Daoy (cell line): ENCODE data around the gene LDLRAD4. TPM values are rescaled to one million over a fixed set of nuclear protein-coding genes. Genes with fewer than 3 reads are reported as not detected.
A peak's percentile ranks its signal among the peaks of the same experiment; 100 is the strongest.

Experiments
- DNase-seq: peaks from one replicate; pipeline ENCODE4 v3.0.0-alpha.2; 2015; ENCODE audit warnings: low read depth
- total RNA-seq: library from RNA; depleted of rRNA; stranded (reverse); fragments of >200 nt; shearing (Covaris generic); gene quantifications from 2 replicates; pipeline ENCODE4 v1.2.3, GENCODE V29; 2014

The LDLRAD4 gene
- total RNA-seq, 1 experiment from 2014 or later, result 8.2 TPM

DNA sequence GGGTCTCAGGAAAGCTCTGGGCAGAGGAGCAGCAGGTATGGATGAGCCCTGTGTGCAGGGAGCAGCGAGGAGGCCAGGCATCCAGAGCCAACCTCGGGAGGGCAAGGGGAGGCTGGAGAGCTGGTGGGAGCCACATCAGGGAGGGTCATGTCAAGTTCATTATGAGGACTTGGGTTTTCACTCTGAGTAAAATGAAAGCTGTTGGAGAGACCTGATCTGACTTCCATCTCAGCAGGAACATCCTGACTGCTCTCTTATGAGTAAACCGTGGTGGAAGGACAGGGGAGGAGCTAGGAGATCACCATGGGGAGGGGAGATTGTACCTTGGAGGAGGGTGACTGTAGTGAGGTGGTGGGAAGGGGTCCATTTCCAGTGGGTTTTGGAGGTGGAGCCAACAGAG is 209.8 kb downstream of the LDLRAD4 start:
- DNase-seq, result no peak

DNA sequence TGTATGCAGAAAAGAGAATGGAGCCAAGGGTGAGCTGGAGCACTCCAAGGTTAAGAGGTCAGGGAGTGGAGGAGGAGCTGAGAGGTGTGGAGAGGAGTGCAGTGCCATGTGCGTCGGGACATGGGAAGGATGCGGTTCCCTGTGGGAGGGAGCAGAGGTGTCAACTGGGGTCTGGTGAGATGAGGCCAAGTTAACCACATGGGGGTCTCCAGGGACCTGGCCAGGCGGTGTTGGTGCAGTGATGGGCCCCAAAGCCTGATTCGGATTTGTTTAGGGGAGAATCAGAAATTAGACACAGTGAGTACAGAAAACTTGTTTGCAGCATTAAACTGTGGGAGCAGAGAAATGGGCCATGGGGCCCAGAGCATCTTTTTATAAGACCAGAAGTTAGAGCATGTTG is 210.5 kb downstream of the LDLRAD4 start:
- no peak for DNase-seq

DNA sequence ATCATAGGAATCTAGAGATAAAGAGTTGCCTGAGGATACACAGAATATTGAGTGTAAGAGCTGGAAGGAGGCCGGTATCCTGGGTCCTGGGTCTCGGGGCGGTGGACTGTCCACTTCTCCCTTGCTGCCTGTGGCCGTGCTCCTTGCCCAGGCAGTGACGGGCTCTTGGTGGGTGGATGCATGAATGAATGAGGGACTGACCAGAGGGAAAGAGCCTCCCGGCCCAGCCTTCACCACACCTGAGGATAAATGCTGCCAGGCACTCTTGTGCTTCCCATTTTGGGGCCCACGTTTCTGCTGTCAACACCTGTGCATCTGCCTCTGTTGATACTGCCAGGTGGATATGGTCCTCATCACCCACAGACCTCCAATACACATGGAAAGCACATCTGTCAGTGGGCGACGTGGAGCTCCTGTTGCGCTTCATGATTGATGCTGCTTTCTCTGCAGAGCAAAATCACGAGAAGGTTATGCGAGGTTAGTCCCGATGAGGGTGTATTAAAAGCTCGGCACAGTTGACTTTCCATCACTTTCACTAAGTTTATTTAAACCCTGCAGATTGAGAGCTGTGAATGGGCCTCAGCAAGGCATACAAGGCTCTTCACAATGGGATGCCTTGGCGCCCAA is 211.4 kb downstream of the LDLRAD4 start:
- no peak for DNase-seq

DNA sequence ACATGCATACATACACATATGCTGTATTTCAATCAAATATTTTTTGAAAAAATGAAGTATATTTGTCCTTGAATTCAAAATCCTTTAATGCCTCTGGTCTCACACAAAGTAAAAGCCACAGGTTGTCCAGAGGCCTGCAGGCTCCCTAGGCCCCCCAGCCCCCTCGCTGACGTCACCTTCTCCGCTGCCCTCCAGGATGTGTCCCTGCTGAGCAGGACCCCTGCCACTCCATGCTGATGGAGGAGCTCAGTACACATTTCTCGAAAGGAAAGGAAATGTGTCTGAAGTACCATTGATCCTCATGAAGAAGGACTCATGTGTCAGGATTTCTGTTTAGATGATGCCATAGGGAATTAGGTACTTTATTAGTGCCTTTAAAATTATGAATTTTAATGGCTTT is 212.1 kb downstream of the LDLRAD4 start:
- DNase-seq, result no peak

DNA sequence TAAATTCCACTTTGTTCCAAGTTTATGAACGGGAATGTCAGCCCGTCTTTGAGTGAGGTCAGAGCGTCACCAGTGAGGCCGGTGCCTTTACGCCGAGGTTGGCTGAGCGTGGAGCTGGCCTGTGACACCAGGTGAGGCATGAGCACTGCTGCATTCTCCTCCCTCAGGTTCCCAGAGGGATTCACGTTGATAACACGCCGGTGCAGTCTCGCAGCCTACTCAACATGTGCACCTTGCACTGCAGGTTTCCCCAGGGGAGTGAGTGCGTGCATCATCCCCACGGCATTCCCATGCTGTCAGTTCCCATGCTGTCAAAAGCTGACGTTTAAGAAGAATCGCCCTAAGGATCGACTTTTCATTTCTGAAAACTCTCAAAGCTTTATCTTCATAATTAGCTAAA is 213.3 kb downstream of the LDLRAD4 start:
- DNase-seq, result no peak

DNA sequence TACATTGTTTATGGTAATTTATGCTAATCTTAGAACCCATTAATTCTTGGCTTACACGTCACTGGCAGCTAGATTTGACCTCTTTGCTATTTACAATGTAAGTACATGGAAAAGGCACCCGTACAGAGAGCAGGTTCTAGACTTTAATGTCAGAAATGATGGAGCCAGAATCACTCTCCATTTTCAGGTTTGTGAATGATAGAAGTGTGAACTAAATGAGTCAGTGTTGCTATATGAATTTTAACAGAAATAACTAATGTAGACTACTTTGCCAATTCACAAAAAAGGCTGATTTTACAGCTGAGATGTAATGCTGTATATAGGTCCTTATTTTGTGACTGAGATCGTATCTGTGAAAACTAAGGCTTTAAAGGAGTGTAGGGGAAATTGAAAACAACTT is 214.6 kb downstream of the LDLRAD4 start:
- no peak for DNase-seq

DNA sequence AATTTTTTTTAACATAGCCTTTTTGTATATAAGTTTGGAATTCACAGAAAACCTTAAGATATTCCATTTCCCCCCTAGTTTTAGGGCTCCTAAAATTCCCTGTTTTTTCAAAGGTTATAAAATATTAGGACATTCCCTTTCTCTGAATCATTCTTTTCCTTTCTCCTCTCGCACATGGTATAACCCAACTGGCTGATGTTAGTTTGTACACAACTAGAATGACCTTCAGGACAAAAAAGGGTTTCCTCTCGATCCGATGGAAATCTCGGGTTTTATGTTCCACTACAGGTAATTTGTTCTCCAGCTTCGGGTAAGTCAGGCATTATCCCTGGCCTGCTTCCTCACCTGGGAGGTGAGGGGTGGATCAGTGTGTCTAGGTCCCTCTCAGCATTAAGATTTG is 215.1 kb downstream of the LDLRAD4 start:
- no peak for DNase-seq

DNA sequence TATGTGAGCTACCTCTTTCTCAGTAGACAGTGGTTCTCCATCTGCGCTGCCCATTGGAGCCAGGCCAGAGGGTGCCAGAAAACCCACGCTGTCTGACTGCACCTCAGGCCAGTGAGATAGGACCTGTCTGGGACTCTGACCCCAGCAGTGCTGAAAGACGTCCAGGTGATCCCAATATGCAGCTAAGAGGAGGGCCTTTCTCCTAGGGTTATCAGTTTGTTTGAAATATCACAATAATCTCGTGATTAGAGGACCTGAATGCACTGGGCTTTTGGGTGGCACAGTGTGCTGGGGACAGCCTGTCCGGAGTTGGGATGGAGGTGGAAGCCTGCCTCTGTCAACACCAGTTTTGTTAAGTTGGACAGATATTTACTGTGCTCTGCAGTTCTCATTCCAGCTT is 216.3 kb downstream of the LDLRAD4 start:
- DNase-seq, result no peak

DNA sequence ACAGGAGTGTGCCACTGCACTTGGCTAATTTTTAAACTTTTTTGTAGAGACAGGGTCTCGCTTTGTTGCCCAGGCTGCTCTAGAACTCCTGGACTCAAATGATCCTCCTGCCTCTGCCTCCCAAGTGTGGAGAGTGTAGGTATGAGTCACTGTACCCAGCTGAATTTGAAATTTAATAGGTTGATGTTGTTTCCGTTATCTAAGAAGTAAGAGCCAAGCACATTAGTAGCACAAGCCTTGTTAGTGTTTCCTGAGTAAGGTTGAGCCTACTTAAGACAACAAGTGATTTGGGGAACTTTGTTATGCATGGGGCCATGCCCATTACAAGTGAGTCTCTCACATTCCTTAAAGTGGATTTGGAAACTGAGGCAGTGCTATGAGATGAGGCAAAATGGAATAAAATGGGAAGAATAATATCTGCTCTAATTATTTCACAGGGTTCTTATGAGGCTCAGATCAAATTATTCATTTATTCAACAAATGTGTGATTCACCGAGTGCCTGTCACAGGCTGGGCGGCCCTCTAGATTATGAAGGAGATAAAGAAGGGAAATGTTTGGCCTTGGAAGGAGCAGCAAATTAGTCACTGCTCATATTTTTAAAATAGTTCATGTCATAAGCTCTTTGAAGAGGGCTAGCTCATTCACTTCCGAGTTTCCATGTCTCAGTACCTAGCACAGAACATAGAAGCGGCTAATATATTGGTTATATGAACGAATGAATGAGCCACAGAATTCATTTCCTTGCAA is 217.2 kb downstream of the LDLRAD4 start:
- peak; percentile 74 for DNase-seq

DNA sequence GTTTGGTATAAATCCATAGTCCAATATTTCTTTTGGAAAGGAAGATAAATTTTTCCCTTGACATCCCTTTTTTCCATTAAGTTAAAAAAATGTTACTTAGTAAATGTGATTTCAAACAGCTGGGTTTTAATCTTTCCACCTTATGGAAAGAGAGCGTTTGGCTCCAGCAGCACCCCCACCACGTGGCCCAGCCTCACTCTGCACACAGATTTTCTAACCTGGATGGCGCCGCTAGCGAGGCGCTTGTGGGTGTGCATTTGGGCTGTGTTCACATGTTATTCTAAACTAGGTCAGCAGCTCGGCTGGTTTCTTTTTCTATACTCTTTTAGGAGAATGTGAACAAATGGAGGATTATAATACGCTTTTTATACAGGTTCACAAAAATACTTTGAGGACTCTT is 218.0 kb downstream of the LDLRAD4 start:
- DNase-seq, result no peak

DNA sequence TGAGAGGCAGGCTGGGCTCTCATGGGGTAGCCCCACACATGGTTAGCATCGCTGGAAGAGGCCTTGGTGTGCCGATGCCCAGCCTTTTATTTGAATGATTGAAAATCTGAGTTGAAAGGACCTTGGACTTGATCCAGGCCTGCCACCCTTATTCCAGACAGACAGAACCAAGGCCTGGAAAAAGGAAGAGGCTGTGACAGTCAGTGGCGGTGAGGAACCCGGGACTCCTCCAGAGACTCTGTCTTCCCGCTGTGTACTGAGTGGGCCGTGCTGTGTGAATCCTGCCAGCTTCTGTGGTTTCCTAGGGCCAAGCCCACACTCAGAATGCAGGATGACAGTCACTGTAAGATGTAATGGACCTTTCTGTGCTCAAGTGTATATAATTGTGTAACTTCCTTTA is 218.5 kb downstream of the LDLRAD4 start:
- DNase-seq, result no peak

DNA sequence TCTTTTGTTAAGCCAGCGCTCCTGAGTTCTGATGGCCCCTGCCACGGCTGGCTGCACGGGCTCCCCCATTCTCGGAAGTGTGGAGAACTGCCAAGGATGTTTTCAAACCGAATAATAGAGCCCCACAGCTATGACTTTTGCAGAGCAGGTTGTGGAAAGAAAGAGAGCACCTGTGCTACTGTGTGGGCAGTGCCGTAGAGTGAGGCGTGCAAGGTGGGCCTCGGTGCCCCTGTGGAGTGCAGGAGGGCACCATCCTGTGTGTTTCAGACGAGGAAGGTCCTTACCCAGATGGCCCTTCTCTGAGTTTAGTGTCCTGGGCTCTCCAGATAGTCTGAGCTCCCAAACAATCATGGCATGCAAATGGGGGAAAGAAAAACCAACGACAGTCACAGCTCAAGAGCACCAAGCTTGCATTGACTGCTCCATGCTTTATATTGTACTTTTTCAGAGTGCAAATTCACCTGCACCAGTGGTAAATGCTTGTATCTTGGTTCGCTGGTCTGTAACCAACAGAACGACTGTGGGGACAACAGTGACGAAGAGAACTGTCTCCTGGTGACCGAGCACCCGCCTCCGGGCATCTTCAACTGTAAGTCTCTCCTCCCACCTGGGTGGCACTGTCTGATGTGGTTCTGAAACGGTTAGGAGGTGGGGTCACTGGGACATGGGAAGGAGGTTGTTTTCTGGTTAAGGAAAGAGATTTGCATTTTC is 219.4 kb downstream of the LDLRAD4 start:
- no peak for DNase-seq

DNA sequence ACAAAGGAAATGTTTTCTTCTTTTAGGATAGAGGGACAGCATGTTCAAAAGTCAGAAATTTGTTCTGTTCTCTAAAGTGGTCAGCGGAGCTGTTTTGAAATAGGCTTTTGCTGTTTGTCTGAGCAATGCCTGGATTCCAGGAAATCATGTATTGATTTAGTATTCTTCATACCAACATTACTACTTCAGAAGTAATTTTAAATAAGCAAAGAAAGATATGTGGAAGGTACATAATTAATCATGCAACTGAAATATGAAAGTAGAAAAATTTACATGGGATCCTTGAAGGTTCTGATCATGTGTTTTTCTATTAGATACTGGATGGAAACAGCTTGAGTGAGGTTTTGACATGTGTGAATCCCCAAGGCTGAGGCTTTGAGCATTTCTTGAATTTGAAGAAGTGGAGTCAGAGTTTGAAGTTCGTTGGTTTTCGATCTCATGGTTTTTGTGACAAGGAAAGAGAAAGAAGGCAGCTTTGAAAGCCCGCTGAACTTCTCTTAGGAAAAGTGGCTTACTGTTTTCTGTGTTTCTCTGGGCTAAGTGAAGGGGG is 220.0 kb downstream of the LDLRAD4 start:
- DNase-seq, result no peak

DNA sequence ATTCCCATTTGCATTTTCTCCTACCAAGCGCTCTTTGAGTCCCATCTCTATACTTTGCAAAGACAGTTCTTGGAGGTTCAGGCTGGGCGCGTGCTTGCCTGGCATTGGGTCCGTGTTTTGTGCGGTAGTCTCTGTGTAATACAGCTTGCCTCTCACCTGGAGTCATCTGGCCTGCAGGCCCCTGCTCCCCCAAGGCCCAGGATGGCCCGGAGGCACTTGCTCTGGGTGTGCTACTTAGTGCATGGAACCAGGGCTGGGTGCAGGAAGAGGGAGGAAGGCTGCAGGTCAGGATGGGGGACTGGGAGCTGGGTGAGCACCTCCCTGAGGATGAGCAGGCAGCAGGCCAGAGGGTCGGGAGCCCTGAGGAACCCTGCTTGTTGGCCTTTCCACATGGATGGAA is 220.9 kb downstream of the LDLRAD4 start:
- no peak for DNase-seq

DNA sequence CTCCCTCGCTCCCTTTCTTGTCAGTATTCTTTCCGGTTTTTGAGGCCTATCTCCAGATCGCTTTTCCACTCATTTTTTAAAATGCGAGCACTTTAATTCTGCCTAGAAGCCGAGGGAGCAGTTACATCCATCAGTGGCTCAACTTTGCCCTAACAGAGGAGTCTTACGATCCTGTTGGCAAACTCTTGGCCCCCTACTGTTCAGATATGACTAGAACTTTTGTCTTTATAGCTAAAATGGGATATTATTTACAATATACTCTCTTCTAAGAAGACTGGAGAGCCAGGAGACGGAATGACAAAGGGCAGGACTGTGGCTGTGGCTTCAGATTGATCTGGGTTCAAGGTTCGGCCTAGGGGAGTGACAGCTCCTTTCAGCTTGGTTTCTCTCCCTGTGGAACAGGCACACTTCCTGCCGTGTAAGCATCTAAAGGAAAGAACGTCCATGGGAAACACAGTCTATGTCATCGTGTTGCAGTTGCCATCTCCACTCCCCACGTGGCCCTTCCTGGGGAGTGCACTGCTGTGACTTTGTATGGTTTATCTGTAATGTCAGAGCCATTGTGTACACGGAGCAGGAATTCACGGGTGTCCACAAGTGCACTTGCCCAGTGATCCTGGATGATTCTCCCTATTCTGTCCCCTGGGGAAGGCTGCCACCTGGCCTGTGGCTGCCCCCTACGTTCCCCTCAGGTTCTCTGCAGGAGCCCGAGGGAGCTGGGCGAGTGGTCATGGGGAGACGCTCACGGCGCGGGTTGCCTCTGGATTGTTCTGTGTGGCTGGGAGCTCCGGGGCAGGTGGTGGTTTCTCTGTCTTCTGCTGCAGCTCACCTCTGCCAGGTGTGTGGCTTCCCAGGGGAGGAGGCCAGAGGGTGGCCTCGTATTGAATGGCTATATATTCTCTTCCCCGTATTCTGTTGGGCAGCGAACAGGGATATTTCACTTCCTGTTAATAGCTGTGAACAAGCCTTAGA is 222.0 kb downstream of the LDLRAD4 start:
- no peak for DNase-seq

DNA sequence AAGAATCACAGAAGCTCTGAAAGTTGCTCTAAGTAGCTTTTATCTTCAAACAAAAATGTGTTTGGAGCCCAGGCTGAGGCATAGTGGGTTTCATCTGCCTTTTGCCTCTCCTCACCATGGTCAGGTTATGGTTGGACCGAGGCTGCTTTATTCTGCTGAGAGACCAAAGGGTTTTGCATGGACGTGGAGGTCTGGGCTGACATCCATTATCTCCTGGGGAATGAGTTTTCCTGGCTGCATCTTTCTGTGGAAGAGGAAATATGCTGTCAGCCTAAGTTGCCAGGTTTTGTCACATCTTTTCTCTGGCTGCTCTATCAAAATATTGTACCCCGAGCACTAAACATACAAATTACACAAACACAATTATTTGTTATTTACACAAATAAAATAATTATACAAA is 223.2 kb downstream of the LDLRAD4 start:
- no peak for DNase-seq

DNA sequence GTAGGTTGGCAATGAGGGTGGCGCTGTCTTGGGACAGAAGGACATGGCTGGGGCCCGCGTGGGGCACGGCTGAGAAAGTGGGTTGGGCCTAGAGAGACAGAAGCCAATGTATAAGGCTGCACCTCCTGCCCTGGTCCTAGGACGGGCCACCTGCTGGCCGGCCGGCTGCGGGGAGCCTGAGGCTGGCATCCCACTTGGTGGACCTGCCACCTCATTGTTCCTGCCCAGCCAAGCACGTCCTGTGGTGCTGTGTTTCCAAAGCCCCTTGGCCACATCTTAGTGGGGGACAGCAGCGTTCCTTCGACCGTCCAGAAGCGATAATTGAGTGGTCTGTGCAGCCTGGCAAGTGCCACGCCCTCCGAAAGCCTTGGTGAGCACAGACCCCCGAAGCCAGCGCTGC is 223.9 kb downstream of the LDLRAD4 start:
- no peak for DNase-seq

DNA sequence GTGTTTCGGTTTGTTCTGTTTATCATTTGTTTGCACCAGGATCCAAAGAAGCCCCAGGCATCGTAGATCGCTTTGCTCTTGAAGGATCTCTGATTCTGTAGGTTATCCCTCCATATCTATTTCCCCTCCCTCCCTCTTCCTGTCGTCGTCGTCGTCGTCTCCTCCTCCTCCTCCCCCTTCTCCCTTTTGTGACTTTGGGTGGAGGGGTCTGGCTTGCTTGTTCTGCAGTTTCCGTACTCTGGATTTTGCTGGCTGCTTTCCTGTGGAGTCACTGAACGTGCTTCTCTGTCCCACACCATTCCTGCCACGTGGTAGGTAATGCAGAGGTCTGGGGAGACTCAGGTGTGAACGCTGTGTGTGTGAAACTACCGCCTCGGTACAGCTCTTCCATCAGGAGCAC is 225.0 kb downstream of the LDLRAD4 start:
- DNase-seq, result no peak

DNA sequence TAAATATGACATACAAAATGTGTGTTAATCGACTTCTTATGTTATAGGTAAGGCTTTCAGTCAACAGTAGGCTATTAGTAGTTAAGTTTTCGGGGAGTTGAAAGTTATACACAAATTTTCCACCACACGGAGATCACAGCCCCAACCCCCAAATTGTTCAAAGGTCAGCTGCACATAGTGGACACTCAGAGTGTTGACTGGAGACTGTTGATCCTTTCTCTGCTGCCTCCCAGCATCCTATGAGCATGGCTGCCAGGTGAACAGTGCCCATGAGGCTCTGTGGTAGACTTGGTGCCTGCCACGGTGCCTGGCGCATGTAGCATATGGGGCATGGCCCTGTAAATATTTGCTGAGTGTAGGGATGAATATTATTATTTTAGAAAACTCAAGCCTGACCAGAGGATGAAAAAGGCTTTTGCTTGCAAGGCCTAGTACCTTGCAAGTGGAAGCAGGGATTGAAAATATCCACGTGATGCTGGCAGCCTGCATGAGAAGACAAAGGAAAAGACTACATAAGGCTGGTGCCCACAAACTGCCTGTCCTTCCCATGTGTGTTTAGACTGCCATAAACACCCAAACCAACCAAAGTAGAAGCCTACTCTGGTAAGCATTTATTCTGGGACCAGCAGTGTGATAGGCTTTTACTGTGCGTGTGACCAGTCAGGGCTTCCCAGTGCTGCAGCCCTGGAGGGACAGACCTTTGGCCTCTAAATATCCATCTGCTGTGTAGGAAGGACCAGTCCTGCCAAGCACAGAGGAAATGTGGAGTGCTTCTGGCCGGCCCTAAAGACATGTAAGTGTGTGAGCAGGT is 226.1 kb downstream of the LDLRAD4 start:
- DNase-seq, result no peak

DNA sequence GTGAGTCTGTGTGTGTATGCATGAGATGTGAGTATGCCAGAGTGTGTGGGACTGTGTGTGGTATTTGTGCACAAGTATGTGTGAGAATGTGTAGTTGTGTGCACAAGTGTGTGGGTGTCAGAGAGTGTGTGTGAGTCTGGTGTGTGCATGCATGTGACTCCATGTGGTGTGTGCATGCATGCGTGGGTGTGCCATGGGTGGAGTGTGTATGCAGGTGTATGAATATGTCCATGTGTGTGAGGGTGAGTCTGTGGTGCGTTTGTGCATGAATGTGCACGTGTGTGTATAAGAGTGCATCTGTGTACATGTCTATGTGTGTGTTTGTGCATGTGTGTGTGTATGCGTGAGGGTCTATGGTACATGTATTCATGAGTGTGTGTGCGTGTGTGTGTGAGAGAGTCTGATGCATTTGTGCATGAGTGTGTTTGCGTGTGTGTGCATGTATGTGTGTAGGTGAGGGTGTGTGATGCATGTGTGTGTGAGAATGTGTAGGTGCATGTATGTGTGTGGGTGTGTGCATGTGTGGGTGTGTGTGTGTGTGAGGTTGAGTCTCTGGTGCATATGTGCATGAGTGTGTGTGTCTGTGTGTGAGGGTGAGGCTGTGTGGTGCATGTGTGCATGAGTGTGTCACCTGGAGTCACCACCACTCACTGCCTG is 226.8 kb downstream of the LDLRAD4 start:
- DNase-seq, result no peak
